ENCODE data around the gene TFAP2D. TPM values are rescaled to one million over a fixed set of nuclear protein-coding genes. Genes with fewer than 3 reads are reported as not detected.
A peak's percentile ranks its signal among the peaks of the same experiment; 100 is the strongest.

The TFAP2D gene
- total RNA-seq, 1 experiment from 2014 or later, result not detected

GRCh38 chr6:50817646-50817950 lies 104.3 kb downstream of the TFAP2D start:
- H3K27ac Mint-ChIP-seq (ENCODE audit: unreplicated experiment), result no peak overlapping the region
- H3K36me3 Mint-ChIP-seq (ENCODE audit: insufficient read depth, unreplicated experiment), result no peaks in the 10 kb centered on the region
- peaks cover 23% of the 10 kb centered on the region for H3K27me3 Mint-ChIP-seq (ENCODE audit: insufficient read depth, unreplicated experiment)
- no TSS peak for BruUV-seq (replicated peaks)
- DNase-seq, result no peak
- TF ChIP-seq, protein P1, sequence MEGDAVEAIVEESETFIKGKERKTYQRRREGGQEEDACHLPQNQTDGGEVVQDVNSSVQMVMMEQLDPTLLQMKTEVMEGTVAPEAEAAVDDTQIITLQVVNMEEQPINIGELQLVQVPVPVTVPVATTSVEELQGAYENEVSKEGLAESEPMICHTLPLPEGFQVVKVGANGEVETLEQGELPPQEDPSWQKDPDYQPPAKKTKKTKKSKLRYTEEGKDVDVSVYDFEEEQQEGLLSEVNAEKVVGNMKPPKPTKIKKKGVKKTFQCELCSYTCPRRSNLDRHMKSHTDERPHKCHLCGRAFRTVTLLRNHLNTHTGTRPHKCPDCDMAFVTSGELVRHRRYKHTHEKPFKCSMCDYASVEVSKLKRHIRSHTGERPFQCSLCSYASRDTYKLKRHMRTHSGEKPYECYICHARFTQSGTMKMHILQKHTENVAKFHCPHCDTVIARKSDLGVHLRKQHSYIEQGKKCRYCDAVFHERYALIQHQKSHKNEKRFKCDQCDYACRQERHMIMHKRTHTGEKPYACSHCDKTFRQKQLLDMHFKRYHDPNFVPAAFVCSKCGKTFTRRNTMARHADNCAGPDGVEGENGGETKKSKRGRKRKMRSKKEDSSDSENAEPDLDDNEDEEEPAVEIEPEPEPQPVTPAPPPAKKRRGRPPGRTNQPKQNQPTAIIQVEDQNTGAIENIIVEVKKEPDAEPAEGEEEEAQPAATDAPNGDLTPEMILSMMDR (IDR thresholded peaks at IDR 0.05; ENCODE audit: insufficient read depth in 1 of 2, low read depth in 1 of 2, low read length in 1 of 2, severe bottlenecking in 1 of 2, unreplicated experiment in 1 of 2), result no peak
- no peak overlapping the region for H3K4me3 Mint-ChIP-seq (ENCODE audit: unreplicated experiment)
- Histone ChIP-seq H3K36me3 (ENCODE audit: control insufficient read depth, insufficient read depth, low read length) (no peaks in the 10 kb centered on the region), H3K9me3 (no peaks in the 10 kb centered on the region), H3K4me1 (peaks cover 5% of the 10 kb centered on the region; the same call in 1 of the 2 replicates), H3K4me3 (ENCODE audit: low read depth, low read length) (no peak overlapping the region), H3K27me3 (replicated peaks; ENCODE audit: control insufficient read depth, insufficient read depth, low read length) (no peaks in the 10 kb centered on the region)
- POLR2A ChIA-PET, result no interaction called here
- intact Hi-C loops (cut with micrococcal nuclease; ENCODE audit: unreplicated experiment), result loop anchor here (2.0 kb wide), 1 partner anchor 619 kb away; no protein-coding TSS in a partner anchor
- H3K4me1 Mint-ChIP-seq (ENCODE audit: low read depth, unreplicated experiment), result peaks cover 21% of the 10 kb centered on the region
- CTCF ChIA-PET, result no interaction called here
- no peaks in the 10 kb centered on the region for H3K9me3 Mint-ChIP-seq (ENCODE audit: unreplicated experiment)

DNA sequence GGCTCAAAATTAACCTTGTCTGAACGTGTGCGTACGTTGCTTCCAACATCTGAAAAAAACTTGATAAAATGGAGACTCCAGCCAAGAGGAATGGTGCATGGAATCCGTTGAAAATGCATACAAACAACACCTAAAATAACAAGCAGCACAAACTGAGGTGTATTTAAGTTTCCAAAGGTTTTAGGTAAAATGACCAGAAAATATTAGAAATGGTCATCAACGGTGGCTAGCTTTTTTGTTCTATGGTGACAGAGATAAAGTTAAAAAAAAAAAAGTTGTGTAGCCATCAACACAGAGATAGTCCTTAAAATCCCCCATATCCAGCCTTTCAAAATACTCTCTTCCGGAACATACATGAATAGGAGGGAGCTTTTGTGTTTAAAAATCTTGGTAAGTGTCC lies 104.7 kb downstream of the TFAP2D start:
- no peak overlapping the region for H3K27ac Mint-ChIP-seq (ENCODE audit: unreplicated experiment)
- intact Hi-C loops (cut with micrococcal nuclease; ENCODE audit: unreplicated experiment), result no loop called here
- DNase-seq, result no peak
- ChIA-PET POLR2A (no interaction called here), CTCF (no interaction called here)
- H3K4me3 ChIP-seq (ENCODE audit: low read depth, low read length), result no peak overlapping the region
- peaks cover 21% of the 10 kb centered on the region for H3K4me1 Mint-ChIP-seq (ENCODE audit: low read depth, unreplicated experiment)
- no peaks in the 10 kb centered on the region for H3K36me3 ChIP-seq (ENCODE audit: control insufficient read depth, insufficient read depth, low read length)
- peaks cover 5% of the 10 kb centered on the region; the same call in 1 of the 2 replicates for H3K4me1 ChIP-seq
- BruUV-seq (replicated peaks), result no TSS peak
- no peak overlapping the region for H3K4me3 Mint-ChIP-seq (ENCODE audit: unreplicated experiment)
- H3K9me3 Mint-ChIP-seq (ENCODE audit: unreplicated experiment), result no peaks in the 10 kb centered on the region
- TF ChIP-seq, protein P1 (IDR thresholded peaks at IDR 0.05; ENCODE audit: insufficient read depth in 1 of 2, low read depth in 1 of 2, low read length in 1 of 2, severe bottlenecking in 1 of 2, unreplicated experiment in 1 of 2), result no peak
- H3K36me3 Mint-ChIP-seq (ENCODE audit: insufficient read depth, unreplicated experiment), result no peaks in the 10 kb centered on the region
- peaks cover 23% of the 10 kb centered on the region for H3K27me3 Mint-ChIP-seq (ENCODE audit: insufficient read depth, unreplicated experiment)
- H3K9me3 ChIP-seq, result no peaks in the 10 kb centered on the region
- H3K27me3 ChIP-seq (replicated peaks; ENCODE audit: control insufficient read depth, insufficient read depth, low read length), result no peaks in the 10 kb centered on the region

- Mint-ChIP-seq H3K4me1 (ENCODE audit: low read depth, unreplicated experiment) (peaks cover 21% of the 10 kb centered on the region), H3K36me3 (ENCODE audit: insufficient read depth, unreplicated experiment) (no peaks in the 10 kb centered on the region), H3K9me3 (ENCODE audit: unreplicated experiment) (no peaks in the 10 kb centered on the region), H3K27me3 (ENCODE audit: insufficient read depth, unreplicated experiment) (peaks cover 23% of the 10 kb centered on the region), H3K27ac (ENCODE audit: unreplicated experiment) (peak within 1 kb of the TSS; percentile 72), H3K4me3 (ENCODE audit: unreplicated experiment) (no peak within 1 kb of the TSS)
- no peak within 1 kb of the TSS for H3K4me3 ChIP-seq (ENCODE audit: low read depth, low read length)
- intact Hi-C loops (cut with micrococcal nuclease; ENCODE audit: unreplicated experiment), result no loop called here
- peaks cover 5% of the 10 kb centered on the region; the same call in 1 of the 2 replicates for H3K4me1 ChIP-seq
- TF ChIP-seq, protein P1 (IDR thresholded peaks at IDR 0.05; ENCODE audit: insufficient read depth in 1 of 2, low read depth in 1 of 2, low read length in 1 of 2, severe bottlenecking in 1 of 2, unreplicated experiment in 1 of 2), result no peak
- H3K36me3 ChIP-seq (ENCODE audit: control insufficient read depth, insufficient read depth, low read length), result no peaks in the 10 kb centered on the region
- no peaks in the 10 kb centered on the region for H3K9me3 ChIP-seq
- no peak for DNase-seq
- ChIA-PET CTCF (no interaction called here), POLR2A (no interaction called here)
- no TSS peak for BruUV-seq (replicated peaks)
- H3K27me3 ChIP-seq (replicated peaks; ENCODE audit: control insufficient read depth, insufficient read depth, low read length), result no peaks in the 10 kb centered on the region
Measured at GRCh38 chr6:50818673-50819072, 105.3 kb downstream of the TFAP2D start, which contains the start of gene TFAP2B. Gene TFAP2B (plus strand): TSS chr6:50818871. CDS start chr6:50818892, 21 bp downstream.

Data from Caco-2 (cell line).